ENCODE measurements around the gene RBMY1J.

GRCh38 chrY:22367416-22367815 is 35.8 kb upstream of the RBMY1J start:
- TF ChIP-seq, protein P1, sequence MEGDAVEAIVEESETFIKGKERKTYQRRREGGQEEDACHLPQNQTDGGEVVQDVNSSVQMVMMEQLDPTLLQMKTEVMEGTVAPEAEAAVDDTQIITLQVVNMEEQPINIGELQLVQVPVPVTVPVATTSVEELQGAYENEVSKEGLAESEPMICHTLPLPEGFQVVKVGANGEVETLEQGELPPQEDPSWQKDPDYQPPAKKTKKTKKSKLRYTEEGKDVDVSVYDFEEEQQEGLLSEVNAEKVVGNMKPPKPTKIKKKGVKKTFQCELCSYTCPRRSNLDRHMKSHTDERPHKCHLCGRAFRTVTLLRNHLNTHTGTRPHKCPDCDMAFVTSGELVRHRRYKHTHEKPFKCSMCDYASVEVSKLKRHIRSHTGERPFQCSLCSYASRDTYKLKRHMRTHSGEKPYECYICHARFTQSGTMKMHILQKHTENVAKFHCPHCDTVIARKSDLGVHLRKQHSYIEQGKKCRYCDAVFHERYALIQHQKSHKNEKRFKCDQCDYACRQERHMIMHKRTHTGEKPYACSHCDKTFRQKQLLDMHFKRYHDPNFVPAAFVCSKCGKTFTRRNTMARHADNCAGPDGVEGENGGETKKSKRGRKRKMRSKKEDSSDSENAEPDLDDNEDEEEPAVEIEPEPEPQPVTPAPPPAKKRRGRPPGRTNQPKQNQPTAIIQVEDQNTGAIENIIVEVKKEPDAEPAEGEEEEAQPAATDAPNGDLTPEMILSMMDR (IDR thresholded peaks at IDR 0.05): no peak
- TF ChIP-seq POLR2AphosphoS5 (IDR thresholded peaks at IDR 0.05): no peak
- TF ChIP-seq EP300 (IDR thresholded peaks at IDR 0.05): no peak

Measured in gastroesophageal sphincter (tissue), 3 donors.